Progenitor cell of endocrine pancreas (in vitro differentiated cells): Measurements from ENCODE around the gene SLC24A4. TPM values are rescaled to one million over a fixed set of nuclear protein-coding genes. Genes with fewer than 3 reads are reported as not detected.

Experiments
- DNase-seq: peaks from one replicate; pipeline ENCODE4 v3.0.0; 2021; ENCODE audit warnings: low spot score; ENCODE audit not compliant: unreplicated experiment
- H3K27ac Mint-ChIP-seq: 2 replicates; pipeline ENCODE4 v1.8.0; 2021; ENCODE audit warnings: mild to moderate bottlenecking, moderate library complexity, mixed read lengths
- H3K27me3 Mint-ChIP-seq: 2 replicates; pipeline ENCODE4 v1.8.0; 2021; ENCODE audit warnings: mixed read lengths
- H3K36me3 Mint-ChIP-seq: 2 replicates; pipeline ENCODE4 v1.8.0; 2022; ENCODE audit warnings: mixed read lengths; ENCODE audit not compliant: insufficient read depth
- H3K4me1 Mint-ChIP-seq: 2 replicates; pipeline ENCODE4 v1.8.0; 2021; ENCODE audit warnings: low read depth, mixed read lengths
- H3K4me3 Mint-ChIP-seq: 2 replicates; pipeline ENCODE4 v1.8.0; 2021; ENCODE audit warnings: low read depth, mild to moderate bottlenecking, moderate library complexity, mixed read lengths
- H3K9me3 Mint-ChIP-seq: 2 replicates; pipeline ENCODE4 v1.8.0; 2021; ENCODE audit warnings: low read depth, mixed read lengths
- CTCF ChIP-seq: fragments of 200-600 bp; sonication (generic); IDR thresholded peaks from one replicate; pipeline ENCODE4 v1.5.0; 2021; ENCODE audit warnings: antibody characterized with exemption, mild to moderate bottlenecking; ENCODE audit not compliant: unreplicated experiment
- total RNA-seq: library from RNA; stranded (reverse); gene quantifications from 2 replicates; pipeline ENCODE4 v1.2.1, GENCODE V29; 2021

Gene SLC24A4
- total RNA-seq, 1 donor from 2014 or later = not detected

DNA sequence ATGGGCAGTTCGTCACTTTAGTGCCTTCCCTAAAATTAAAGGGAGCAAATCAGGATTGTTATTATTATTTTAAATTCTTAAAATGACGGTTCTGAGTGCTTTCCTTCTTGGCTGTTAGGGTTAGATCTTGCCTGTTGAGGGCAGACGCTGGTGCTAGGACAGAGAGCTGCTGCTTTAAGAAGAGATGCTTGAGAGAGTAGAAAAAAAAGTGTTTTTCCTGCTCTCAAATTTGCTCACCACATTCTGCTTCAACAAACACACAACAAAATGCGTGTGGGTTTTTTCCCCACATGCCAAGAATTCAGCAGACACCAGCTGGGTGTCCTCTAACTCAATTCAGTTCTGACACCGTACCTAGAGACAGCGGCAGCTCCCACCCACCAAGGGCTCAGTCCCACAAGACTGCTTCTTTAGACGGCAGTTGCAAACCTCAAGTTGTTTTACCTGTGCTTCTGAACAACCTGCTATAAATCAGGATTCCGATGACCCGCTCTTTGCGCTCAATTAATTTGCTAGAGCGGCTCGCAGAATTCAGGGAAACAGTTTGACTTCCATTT is 114.8 kb downstream of the SLC24A4 start:
- Mint-ChIP-seq H3K36me3 (no peaks in the 10 kb centered on the region), H3K27me3 (peaks cover 4% of the 10 kb centered on the region), H3K4me1 (no peaks in the 10 kb centered on the region), H3K27ac (no peak overlapping the region), H3K4me3 (no peak overlapping the region), H3K9me3 (peaks cover 5% of the 10 kb centered on the region)
- no peak for TF ChIP-seq CTCF
- no peak for DNase-seq

- no peak overlapping the region for H3K4me3 Mint-ChIP-seq
These were observed 116.8 kb downstream of the SLC24A4 start for GRCh38 chr14:92439537-92440344.

GRCh38 chr14:92440345-92441003 is 117.5 kb downstream of the SLC24A4 start:
- Mint-ChIP-seq H3K4me1 (no peaks in the 10 kb centered on the region), H3K9me3 (no peaks in the 10 kb centered on the region), H3K27me3 (peaks cover 4% of the 10 kb centered on the region), H3K4me3 (no peak overlapping the region), H3K27ac (no peak overlapping the region), H3K36me3 (no peaks in the 10 kb centered on the region)
- DNase-seq = no peak
- TF ChIP-seq CTCF = no peak

More at GRCh38 chr14:92439537-92440344, 116.8 kb downstream of the SLC24A4 start:
- no peak for TF ChIP-seq CTCF
- Mint-ChIP-seq H3K27me3 (peaks cover 4% of the 10 kb centered on the region), H3K27ac (peak overlapping the region; percentile 74), H3K9me3 (no peaks in the 10 kb centered on the region), H3K36me3 (no peaks in the 10 kb centered on the region), H3K4me1 (no peaks in the 10 kb centered on the region)
- DNase-seq = no peak

DNA sequence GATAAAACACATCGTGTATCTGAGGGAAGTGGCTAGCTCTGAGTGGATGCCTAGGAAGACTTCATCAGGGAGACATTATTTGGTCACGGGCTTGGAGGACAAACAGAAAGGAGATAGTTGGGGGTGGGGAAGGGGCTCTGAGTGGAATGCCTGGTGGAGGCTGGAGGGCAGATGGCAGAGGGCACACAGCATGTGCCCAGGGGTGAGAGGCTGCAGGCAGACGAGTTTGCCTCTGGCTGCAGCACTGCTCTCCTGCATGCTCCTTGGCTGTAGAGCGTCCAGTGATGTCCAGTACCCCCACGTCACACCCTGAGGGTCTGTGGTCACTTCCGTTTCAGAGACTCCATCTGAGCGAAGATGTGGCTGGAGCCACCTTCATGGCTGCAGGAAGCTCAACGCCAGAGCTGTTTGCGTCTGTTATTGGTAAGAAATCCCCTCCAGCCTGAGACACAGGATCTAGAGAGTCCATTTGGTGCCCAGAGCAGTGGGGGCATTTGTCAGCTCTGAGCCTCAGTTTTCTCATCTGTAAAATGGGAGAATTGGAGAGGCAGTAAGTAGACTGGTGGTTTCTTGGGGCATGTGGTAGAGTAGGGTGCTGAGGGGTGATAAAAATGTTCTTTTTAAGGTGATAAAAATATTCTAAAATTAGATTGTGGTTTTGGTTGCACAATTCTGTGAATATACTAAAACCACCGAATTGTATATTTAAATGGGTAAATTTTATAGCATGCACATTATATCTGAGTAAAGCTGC is 119.0 kb downstream of the SLC24A4 start:
- Mint-ChIP-seq H3K27me3 (peaks cover 3% of the 10 kb centered on the region), H3K36me3 (no peaks in the 10 kb centered on the region), H3K4me1 (no peaks in the 10 kb centered on the region), H3K9me3 (no peaks in the 10 kb centered on the region), H3K4me3 (no peak overlapping the region), H3K27ac (no peak overlapping the region)
- DNase-seq = no peak
- TF ChIP-seq CTCF = no peak

DNA sequence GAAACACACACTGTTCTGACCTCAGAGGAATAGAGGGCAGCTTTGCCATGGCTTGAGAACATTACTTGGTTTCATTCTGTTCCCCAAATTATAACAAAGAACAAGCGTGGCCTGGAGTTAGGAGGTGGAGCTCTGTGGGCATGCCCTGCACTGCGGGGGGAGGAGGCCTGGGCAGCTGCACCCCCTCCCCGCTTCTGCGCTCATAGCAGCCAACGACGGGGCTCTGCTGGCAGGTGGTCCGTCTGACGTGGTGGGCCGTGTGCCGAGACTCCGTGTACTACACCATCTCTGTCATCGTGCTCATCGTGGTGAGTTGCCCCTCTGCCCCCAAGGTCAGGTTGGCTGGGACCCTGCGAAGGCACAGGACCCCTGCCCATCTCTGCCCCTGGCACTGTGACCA is 120.2 kb downstream of the SLC24A4 start:
- no peak for TF ChIP-seq CTCF
- Mint-ChIP-seq H3K27ac (no peak overlapping the region), H3K4me3 (no peak overlapping the region), H3K9me3 (no peaks in the 10 kb centered on the region), H3K36me3 (no peaks in the 10 kb centered on the region), H3K27me3 (no peaks in the 10 kb centered on the region), H3K4me1 (no peaks in the 10 kb centered on the region)
- no peak for DNase-seq
